DND-41 (cell line): ENCODE results near the gene SRP19.

Source experiments
- EZH2 ChIP-seq: IDR thresholded peaks from 3 replicates; pipeline ENCODE4 v1.6.1; 2012; ENCODE audit warnings: borderline replicate concordance, low read depth, mild to moderate bottlenecking, moderate library complexity, low read length, inconsistent platforms; ENCODE audit not compliant: severe bottlenecking
- TF ChIP-seq, protein P1 (sequence below): IDR thresholded peaks from 2 replicates; pipeline ENCODE4 v1.5.1; 2012; ENCODE audit warnings: borderline replicate concordance, low read length, moderate library complexity, mild to moderate bottlenecking; ENCODE audit not compliant: poor library complexity, severe bottlenecking; ENCODE audit errors: extremely low read depth

DNA sequence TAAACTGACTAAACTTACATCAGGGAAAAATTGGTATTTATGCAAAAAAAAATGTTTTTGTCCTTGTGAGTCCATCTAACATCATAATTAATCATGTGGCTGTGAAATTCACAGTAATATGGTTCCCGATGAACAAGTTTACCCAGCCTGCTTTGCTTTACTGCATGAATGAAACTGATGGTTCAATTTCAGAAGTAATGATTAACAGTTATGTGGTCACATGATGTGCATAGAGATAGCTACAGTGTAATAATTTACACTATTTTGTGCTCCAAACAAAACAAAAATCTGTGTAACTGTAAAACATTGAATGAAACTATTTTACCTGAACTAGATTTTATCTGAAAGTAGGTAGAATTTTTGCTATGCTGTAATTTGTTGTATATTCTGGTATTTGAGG is 16.6 kb upstream of the SRP19 start:
- TF ChIP-seq, protein P1, sequence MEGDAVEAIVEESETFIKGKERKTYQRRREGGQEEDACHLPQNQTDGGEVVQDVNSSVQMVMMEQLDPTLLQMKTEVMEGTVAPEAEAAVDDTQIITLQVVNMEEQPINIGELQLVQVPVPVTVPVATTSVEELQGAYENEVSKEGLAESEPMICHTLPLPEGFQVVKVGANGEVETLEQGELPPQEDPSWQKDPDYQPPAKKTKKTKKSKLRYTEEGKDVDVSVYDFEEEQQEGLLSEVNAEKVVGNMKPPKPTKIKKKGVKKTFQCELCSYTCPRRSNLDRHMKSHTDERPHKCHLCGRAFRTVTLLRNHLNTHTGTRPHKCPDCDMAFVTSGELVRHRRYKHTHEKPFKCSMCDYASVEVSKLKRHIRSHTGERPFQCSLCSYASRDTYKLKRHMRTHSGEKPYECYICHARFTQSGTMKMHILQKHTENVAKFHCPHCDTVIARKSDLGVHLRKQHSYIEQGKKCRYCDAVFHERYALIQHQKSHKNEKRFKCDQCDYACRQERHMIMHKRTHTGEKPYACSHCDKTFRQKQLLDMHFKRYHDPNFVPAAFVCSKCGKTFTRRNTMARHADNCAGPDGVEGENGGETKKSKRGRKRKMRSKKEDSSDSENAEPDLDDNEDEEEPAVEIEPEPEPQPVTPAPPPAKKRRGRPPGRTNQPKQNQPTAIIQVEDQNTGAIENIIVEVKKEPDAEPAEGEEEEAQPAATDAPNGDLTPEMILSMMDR, result no peak
- no peak for TF ChIP-seq EZH2
